ENCODE data around the gene EIF6.

GRCh38 chr20:35232575-35232974 is 52.0 kb downstream of the EIF6 start:
- TF ChIP-seq SUZ12 (IDR thresholded peaks at IDR 0.05; ENCODE audit: extremely low read depth, insufficient read depth, insufficient read length), result no peak
- TF ChIP-seq ZNF274 (IDR thresholded peaks at IDR 0.05; ENCODE audit: low read depth, low read length), result no peak
- no peak for TF ChIP-seq YY1 (IDR thresholded peaks at IDR 0.05; ENCODE audit: insufficient read depth, insufficient read length)

All from NT2/D1 (cell line).